NCI-H510A treated with DMSO at 0.1 percent for 48 hours (cell line): ENCODE data around the gene MCM3.

ENCODE experiments used
- DNase-seq: peaks from one replicate; lab custom pipeline; 2025; lab: John Stamatoyannopoulos, UW

MCM3 gene

GRCh38 chr6:52284460-52285176, at the start of gene MCM3:
Gene MCM3, minus strand, starts transcription at chr6:52284742. Its CDS starts 68 bp downstream, at chr6:52284674.
- DNase-seq = peak; percentile 100

GRCh38 chr6:52333840-52334200, 49.3 kb upstream of the MCM3 start:
- no peak for DNase-seq

GRCh38 chr6:52331793-52332457, 47.4 kb upstream of the MCM3 start:
- DNase-seq = no peak

- DNase-seq = peak; percentile 36
Measured at GRCh38 chr6:52330470-52330869, 45.9 kb upstream of the MCM3 start.

GRCh38 chr6:52328729-52329128, 44.2 kb upstream of the MCM3 start:
- peak; percentile 68 for DNase-seq

- DNase-seq = no peak
Measured at GRCh38 chr6:52328303-52328662, 43.7 kb upstream of the MCM3 start.

GRCh38 chr6:52326540-52327364, 42.2 kb upstream of the MCM3 start:
- DNase-seq = no peak

GRCh38 chr6:52325695-52326471, 41.3 kb upstream of the MCM3 start:
- DNase-seq = no peak

GRCh38 chr6:52324189-52324588, 39.6 kb upstream of the MCM3 start:
- no peak for DNase-seq

- no peak for DNase-seq
Measured at GRCh38 chr6:52317841-52318581, 33.5 kb upstream of the MCM3 start.

GRCh38 chr6:52317211-52317610, 32.7 kb upstream of the MCM3 start:
- DNase-seq = no peak

- no peak for DNase-seq
Measured at GRCh38 chr6:52314752-52315151, 30.2 kb upstream of the MCM3 start.

GRCh38 chr6:52312461-52312860, 27.9 kb upstream of the MCM3 start:
- DNase-seq = no peak

- DNase-seq = no peak
Measured at GRCh38 chr6:52310932-52311331, 26.4 kb upstream of the MCM3 start.

- no peak for DNase-seq
Measured at GRCh38 chr6:52307900-52308372, 23.4 kb upstream of the MCM3 start.

GRCh38 chr6:52306972-52307870, 22.7 kb upstream of the MCM3 start:
- DNase-seq = no peak

- no peak for DNase-seq
Measured at GRCh38 chr6:52305948-52306767, 21.6 kb upstream of the MCM3 start.

- DNase-seq = no peak
Measured at GRCh38 chr6:52305411-52305810, 20.9 kb upstream of the MCM3 start.

GRCh38 chr6:52304983-52305390, 20.4 kb upstream of the MCM3 start:
- no peak for DNase-seq
